ENCODE data around the gene UVRAG. TPM values are rescaled to one million over a fixed set of nuclear protein-coding genes. Genes with fewer than 3 reads are reported as not detected.
A peak's percentile ranks its signal among the peaks of the same experiment; 100 is the strongest.

Gene UVRAG
- total RNA-seq, 1 donor from 2014 or later: 34.0 TPM

- DNase-seq (ENCODE audit: low spot score): no peak
- no peaks in the 10 kb centered on the region for H3K36me3 ChIP-seq
- no peaks in the 10 kb centered on the region for H3K4me1 Mint-ChIP-seq
- H3F3A ChIP-seq (ENCODE audit: low read depth): peaks cover 27% of the 10 kb centered on the region
- H3K9me3 ChIP-seq (ENCODE audit: low read depth): no peaks in the 10 kb centered on the region
- no peaks in the 10 kb centered on the region for H3K9me3 Mint-ChIP-seq
- H3K4me3 ChIP-seq: no peak overlapping the region
- no peaks in the 10 kb centered on the region for H3K79me2 ChIP-seq (ENCODE audit: low read depth)
- H3K4me2 ChIP-seq: peak overlapping the region; percentile 74
- H3K27me3 ChIP-seq: no peaks in the 10 kb centered on the region
- TF ChIP-seq CTCF (IDR thresholded peaks at IDR 0.05) (no peak), EZH2 (IDR thresholded peaks at IDR 0.05) (no peak), EZH2phosphoT487 (IDR thresholded peaks at IDR 0.05) (no peak)
- H3K36me3 Mint-ChIP-seq: peaks cover 5% of the 10 kb centered on the region
- H3K27ac ChIP-seq: peak overlapping the region; percentile 87
- H2AFZ ChIP-seq (replicated peaks): no peak overlapping the region
- no peaks in the 10 kb centered on the region for H3K27me3 Mint-ChIP-seq (ENCODE audit: insufficient read depth, low read depth)
- H3K9ac ChIP-seq: no peak overlapping the region
- peaks cover 28% of the 10 kb centered on the region for H3K4me1 ChIP-seq
- H3K27ac Mint-ChIP-seq: no peak overlapping the region
- H3K4me3 Mint-ChIP-seq: no peak overlapping the region
- H4K20me1 ChIP-seq (ENCODE audit: low read depth): peaks cover 23% of the 10 kb centered on the region
These were observed 304.8 kb downstream of the UVRAG start for GRCh38 chr11:76119779-76120178.

- Mint-ChIP-seq H3K9me3 (no peaks in the 10 kb centered on the region), H3K27ac (peak overlapping the region; percentile 80), H3K4me1 (no peaks in the 10 kb centered on the region), H3K36me3 (peaks cover 5% of the 10 kb centered on the region), H3K27me3 (ENCODE audit: insufficient read depth, low read depth) (no peaks in the 10 kb centered on the region), H3K4me3 (peak overlapping the region; percentile 42)
- peak overlapping the region; percentile 87 for H3K27ac ChIP-seq
- peaks cover 23% of the 10 kb centered on the region for H4K20me1 ChIP-seq (ENCODE audit: low read depth)
- H3K9me3 ChIP-seq (ENCODE audit: low read depth): no peaks in the 10 kb centered on the region
- H3F3A ChIP-seq (ENCODE audit: low read depth): peaks cover 27% of the 10 kb centered on the region
- DNase-seq (ENCODE audit: low spot score): peak; percentile 63
- H3K27me3 ChIP-seq: no peaks in the 10 kb centered on the region
- no peak overlapping the region for H2AFZ ChIP-seq (replicated peaks)
- H3K4me1 ChIP-seq: peaks cover 28% of the 10 kb centered on the region
- H3K9ac ChIP-seq: no peak overlapping the region
- H3K4me2 ChIP-seq: peak overlapping the region; percentile 74
- H3K79me2 ChIP-seq (ENCODE audit: low read depth): no peaks in the 10 kb centered on the region
- TF ChIP-seq CTCF (IDR thresholded peaks at IDR 0.05) (no peak), EZH2 (IDR thresholded peaks at IDR 0.05) (no peak), EZH2phosphoT487 (IDR thresholded peaks at IDR 0.05) (no peak)
- no peaks in the 10 kb centered on the region for H3K36me3 ChIP-seq
- H3K4me3 ChIP-seq: peak overlapping the region; percentile 31
These were observed 305.6 kb downstream of the UVRAG start for GRCh38 chr11:76120513-76121101.

DNA sequence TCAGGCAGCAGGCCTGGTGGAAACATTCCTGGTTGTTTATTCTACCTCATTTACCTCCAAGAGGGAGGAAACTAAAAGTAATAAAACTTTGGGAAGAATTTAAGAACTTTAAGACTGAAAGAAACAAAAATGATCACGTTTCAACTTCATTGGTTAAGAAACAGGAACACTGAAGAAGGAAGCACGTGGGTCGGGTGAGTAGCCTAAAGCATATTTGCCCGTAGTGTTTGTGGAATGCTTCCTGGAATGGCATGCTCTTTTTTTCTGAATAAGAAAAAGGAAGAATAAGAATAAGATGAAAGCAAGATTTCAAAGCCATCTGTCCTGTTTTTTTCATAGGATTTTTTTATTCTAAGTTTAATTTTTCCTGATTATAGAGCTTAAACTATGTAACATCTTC lies 308.2 kb downstream of the UVRAG start:
- H3K79me2 ChIP-seq (ENCODE audit: low read depth): no peaks in the 10 kb centered on the region
- Mint-ChIP-seq H3K36me3 (peaks cover 3% of the 10 kb centered on the region), H3K27ac (no peak overlapping the region), H3K9me3 (no peaks in the 10 kb centered on the region), H3K4me1 (no peaks in the 10 kb centered on the region), H3K4me3 (no peak overlapping the region), H3K27me3 (ENCODE audit: insufficient read depth, low read depth) (no peaks in the 10 kb centered on the region)
- H3K27ac ChIP-seq: no peak overlapping the region
- no peak overlapping the region for H2AFZ ChIP-seq (replicated peaks)
- H3K27me3 ChIP-seq: no peaks in the 10 kb centered on the region
- H3K4me2 ChIP-seq: no peak overlapping the region
- no peak for DNase-seq (ENCODE audit: low spot score)
- no peaks in the 10 kb centered on the region for H3K36me3 ChIP-seq
- TF ChIP-seq EZH2phosphoT487 (IDR thresholded peaks at IDR 0.05) (no peak), CTCF (IDR thresholded peaks at IDR 0.05) (no peak), EZH2 (IDR thresholded peaks at IDR 0.05) (no peak)
- H3F3A ChIP-seq (ENCODE audit: low read depth): peaks cover 27% of the 10 kb centered on the region
- H3K4me1 ChIP-seq: peaks cover 28% of the 10 kb centered on the region
- no peak overlapping the region for H3K4me3 ChIP-seq
- no peak overlapping the region for H3K9ac ChIP-seq
- no peaks in the 10 kb centered on the region for H3K9me3 ChIP-seq (ENCODE audit: low read depth)
- peaks cover 23% of the 10 kb centered on the region for H4K20me1 ChIP-seq (ENCODE audit: low read depth)

Measured in neural progenitor cell (in vitro differentiated cells).